ENCODE data around the gene NUP98.

Gene NUP98

GRCh38 chr11:3720997-3721396 is 76.4 kb downstream of the NUP98 start:
- Histone ChIP-seq H3K27ac (ENCODE audit: low read depth, low read length) (no peak overlapping the region), H3K9me3 (ENCODE audit: control insufficient read depth in 1 of 2, low read length in 2 of 2) (no peaks in the 10 kb centered on the region), H3K27me3 (ENCODE audit: control insufficient read depth in 1 of 2, insufficient read depth in 2 of 2, low read length in 2 of 2) (no peaks in the 10 kb centered on the region), H3K9ac (ENCODE audit: low read depth in 1 of 2, low read length in 2 of 2) (no peak overlapping the region), H3K36me3 (ENCODE audit: control insufficient read depth in 1 of 2, insufficient read depth in 2 of 2, low read length in 2 of 2) (peaks cover 32 to 93% of the 10 kb centered on the region in 2 donors), H3K4me1 (ENCODE audit: control insufficient read depth in 1 of 2, insufficient read depth in 2 of 2, low read length in 2 of 2) (peaks cover 0 to 5% of the 10 kb centered on the region in 2 donors), H3K4me3 (ENCODE audit: low read depth in 1 of 2, low read length in 2 of 2) (no peak overlapping the region)

- H3K36me3 ChIP-seq (ENCODE audit: control insufficient read depth in 1 of 2, insufficient read depth in 2 of 2, low read length in 2 of 2), result peaks cover 18 to 78% of the 10 kb centered on the region in 2 donors
- no peaks in the 10 kb centered on the region for H3K9me3 ChIP-seq (ENCODE audit: control insufficient read depth in 1 of 2, low read length in 2 of 2)
These were observed 85.1 kb downstream of the NUP98 start for GRCh38 chr11:3712274-3712673.

GRCh38 chr11:3710485-3711259 is 86.7 kb downstream of the NUP98 start:
- peaks cover 18 to 74% of the 10 kb centered on the region in 2 donors for H3K36me3 ChIP-seq (ENCODE audit: control insufficient read depth in 1 of 2, insufficient read depth in 2 of 2, low read length in 2 of 2)
- no peaks in the 10 kb centered on the region for H3K9me3 ChIP-seq (ENCODE audit: control insufficient read depth in 1 of 2, low read length in 2 of 2)
- H3K27me3 ChIP-seq (ENCODE audit: control insufficient read depth in 1 of 2, insufficient read depth in 2 of 2, low read length in 2 of 2), result no peaks in the 10 kb centered on the region
- no peak overlapping the region for H3K4me3 ChIP-seq (ENCODE audit: low read depth in 1 of 2, low read length in 2 of 2)
- H3K27ac ChIP-seq (ENCODE audit: low read depth, low read length), result no peak overlapping the region
- no peak overlapping the region for H3K9ac ChIP-seq (ENCODE audit: low read depth in 1 of 2, low read length in 2 of 2)
- H3K4me1 ChIP-seq (ENCODE audit: control insufficient read depth in 1 of 2, insufficient read depth in 2 of 2, low read length in 2 of 2), result peaks cover 0 to 3% of the 10 kb centered on the region in 2 donors

More at GRCh38 chr11:3712274-3712673, 85.1 kb downstream of the NUP98 start:
- no peak overlapping the region for H3K9ac ChIP-seq (ENCODE audit: low read depth in 1 of 2, low read length in 2 of 2)
- H3K27ac ChIP-seq (ENCODE audit: low read depth, low read length), result no peak overlapping the region
- H3K27me3 ChIP-seq (ENCODE audit: control insufficient read depth in 1 of 2, insufficient read depth in 2 of 2, low read length in 2 of 2), result no peaks in the 10 kb centered on the region
- H3K4me1 ChIP-seq (ENCODE audit: control insufficient read depth in 1 of 2, insufficient read depth in 2 of 2, low read length in 2 of 2), result peaks cover 0 to 3% of the 10 kb centered on the region in 2 donors
- no peak overlapping the region for H3K4me3 ChIP-seq (ENCODE audit: low read depth in 1 of 2, low read length in 2 of 2)

GRCh38 chr11:3709977-3710376 is 87.4 kb downstream of the NUP98 start:
- Histone ChIP-seq H3K27ac (ENCODE audit: low read depth, low read length) (no peak overlapping the region), H3K4me3 (ENCODE audit: low read depth in 1 of 2, low read length in 2 of 2) (no peak overlapping the region), H3K9ac (ENCODE audit: low read depth in 1 of 2, low read length in 2 of 2) (no peak overlapping the region), H3K4me1 (ENCODE audit: control insufficient read depth in 1 of 2, insufficient read depth in 2 of 2, low read length in 2 of 2) (peaks cover 0 to 3% of the 10 kb centered on the region in 2 donors), H3K36me3 (ENCODE audit: control insufficient read depth in 1 of 2, insufficient read depth in 2 of 2, low read length in 2 of 2) (peaks cover 21 to 74% of the 10 kb centered on the region in 2 donors), H3K9me3 (ENCODE audit: control insufficient read depth in 1 of 2, low read length in 2 of 2) (no peaks in the 10 kb centered on the region), H3K27me3 (ENCODE audit: control insufficient read depth in 1 of 2, insufficient read depth in 2 of 2, low read length in 2 of 2) (no peaks in the 10 kb centered on the region)

GRCh38 chr11:3707176-3707575 is 90.2 kb downstream of the NUP98 start:
- H3K27ac ChIP-seq (ENCODE audit: low read depth, low read length), result no peak overlapping the region
- no peak overlapping the region for H3K9ac ChIP-seq (ENCODE audit: low read depth in 1 of 2, low read length in 2 of 2)
- H3K27me3 ChIP-seq (ENCODE audit: control insufficient read depth in 1 of 2, insufficient read depth in 2 of 2, low read length in 2 of 2), result no peaks in the 10 kb centered on the region
- no peak overlapping the region for H3K4me3 ChIP-seq (ENCODE audit: low read depth in 1 of 2, low read length in 2 of 2)
- peaks cover 32 to 79% of the 10 kb centered on the region in 2 donors for H3K36me3 ChIP-seq (ENCODE audit: control insufficient read depth in 1 of 2, insufficient read depth in 2 of 2, low read length in 2 of 2)
- H3K4me1 ChIP-seq (ENCODE audit: control insufficient read depth in 1 of 2, insufficient read depth in 2 of 2, low read length in 2 of 2), result no peaks in the 10 kb centered on the region
- H3K9me3 ChIP-seq (ENCODE audit: control insufficient read depth in 1 of 2, low read length in 2 of 2), result no peaks in the 10 kb centered on the region

GRCh38 chr11:3703383-3703782 is 94.0 kb downstream of the NUP98 start:
- Histone ChIP-seq H3K4me1 (ENCODE audit: control insufficient read depth in 1 of 2, insufficient read depth in 2 of 2, low read length in 2 of 2) (no peaks in the 10 kb centered on the region), H3K27ac (ENCODE audit: low read depth, low read length) (no peak overlapping the region), H3K9me3 (ENCODE audit: control insufficient read depth in 1 of 2, low read length in 2 of 2) (no peaks in the 10 kb centered on the region), H3K4me3 (ENCODE audit: low read depth in 1 of 2, low read length in 2 of 2) (no peak overlapping the region), H3K9ac (ENCODE audit: low read depth in 1 of 2, low read length in 2 of 2) (no peak overlapping the region), H3K36me3 (ENCODE audit: control insufficient read depth in 1 of 2, insufficient read depth in 2 of 2, low read length in 2 of 2) (peaks cover 40 to 84% of the 10 kb centered on the region in 2 donors), H3K27me3 (ENCODE audit: control insufficient read depth in 1 of 2, insufficient read depth in 2 of 2, low read length in 2 of 2) (no peaks in the 10 kb centered on the region)

GRCh38 chr11:3700910-3701309 is 96.4 kb downstream of the NUP98 start:
- Histone ChIP-seq H3K36me3 (ENCODE audit: control insufficient read depth in 1 of 2, insufficient read depth in 2 of 2, low read length in 2 of 2) (peaks cover 42 to 84% of the 10 kb centered on the region in 2 donors), H3K27ac (ENCODE audit: low read depth, low read length) (no peak overlapping the region)

GRCh38 chr11:3700410-3700809 is 96.9 kb downstream of the NUP98 start:
- Histone ChIP-seq H3K4me3 (ENCODE audit: low read depth in 1 of 2, low read length in 2 of 2) (no peak overlapping the region), H3K4me1 (ENCODE audit: control insufficient read depth in 1 of 2, insufficient read depth in 2 of 2, low read length in 2 of 2) (no peaks in the 10 kb centered on the region), H3K36me3 (ENCODE audit: control insufficient read depth in 1 of 2, insufficient read depth in 2 of 2, low read length in 2 of 2) (peaks cover 44 to 86% of the 10 kb centered on the region in 2 donors), H3K27me3 (ENCODE audit: control insufficient read depth in 1 of 2, insufficient read depth in 2 of 2, low read length in 2 of 2) (no peaks in the 10 kb centered on the region), H3K9ac (ENCODE audit: low read depth in 1 of 2, low read length in 2 of 2) (no peak overlapping the region), H3K9me3 (ENCODE audit: control insufficient read depth in 1 of 2, low read length in 2 of 2) (no peaks in the 10 kb centered on the region), H3K27ac (ENCODE audit: low read depth, low read length) (no peak overlapping the region)

More at GRCh38 chr11:3700910-3701309, 96.4 kb downstream of the NUP98 start:
- Histone ChIP-seq H3K9ac (ENCODE audit: low read depth in 1 of 2, low read length in 2 of 2) (no peak overlapping the region), H3K4me1 (ENCODE audit: control insufficient read depth in 1 of 2, insufficient read depth in 2 of 2, low read length in 2 of 2) (no peaks in the 10 kb centered on the region), H3K4me3 (ENCODE audit: low read depth in 1 of 2, low read length in 2 of 2) (no peak overlapping the region), H3K9me3 (ENCODE audit: control insufficient read depth in 1 of 2, low read length in 2 of 2) (no peaks in the 10 kb centered on the region), H3K27me3 (ENCODE audit: control insufficient read depth in 1 of 2, insufficient read depth in 2 of 2, low read length in 2 of 2) (no peaks in the 10 kb centered on the region)

GRCh38 chr11:3686751-3687150 is 110.6 kb downstream of the NUP98 start:
- H3K36me3 ChIP-seq (ENCODE audit: control insufficient read depth in 1 of 2, insufficient read depth in 2 of 2, low read length in 2 of 2), result peaks cover 34 to 75% of the 10 kb centered on the region in 2 donors
- no peaks in the 10 kb centered on the region for H3K9me3 ChIP-seq (ENCODE audit: control insufficient read depth in 1 of 2, low read length in 2 of 2)
- H3K9ac ChIP-seq (ENCODE audit: low read depth in 1 of 2, low read length in 2 of 2), result no peak overlapping the region
- no peak overlapping the region for H3K4me3 ChIP-seq (ENCODE audit: low read depth in 1 of 2, low read length in 2 of 2)
- H3K27ac ChIP-seq (ENCODE audit: low read depth, low read length), result no peak overlapping the region
- no peaks in the 10 kb centered on the region for H3K27me3 ChIP-seq (ENCODE audit: control insufficient read depth in 1 of 2, insufficient read depth in 2 of 2, low read length in 2 of 2)
- H3K4me1 ChIP-seq (ENCODE audit: control insufficient read depth in 1 of 2, insufficient read depth in 2 of 2, low read length in 2 of 2), result no peaks in the 10 kb centered on the region

- H3K4me3 ChIP-seq (ENCODE audit: low read depth in 1 of 2, low read length in 2 of 2), result no peak overlapping the region
- H3K4me1 ChIP-seq (ENCODE audit: control insufficient read depth in 1 of 2, insufficient read depth in 2 of 2, low read length in 2 of 2), result no peaks in the 10 kb centered on the region
- no peak overlapping the region for H3K9ac ChIP-seq (ENCODE audit: low read depth in 1 of 2, low read length in 2 of 2)
- no peaks in the 10 kb centered on the region for H3K27me3 ChIP-seq (ENCODE audit: control insufficient read depth in 1 of 2, insufficient read depth in 2 of 2, low read length in 2 of 2)
- H3K9me3 ChIP-seq (ENCODE audit: control insufficient read depth in 1 of 2, low read length in 2 of 2), result no peaks in the 10 kb centered on the region
- H3K27ac ChIP-seq (ENCODE audit: low read depth, low read length), result no peak overlapping the region
- H3K36me3 ChIP-seq (ENCODE audit: control insufficient read depth in 1 of 2, insufficient read depth in 2 of 2, low read length in 2 of 2), result peaks cover 33 to 75% of the 10 kb centered on the region in 2 donors
These were observed 111.4 kb downstream of the NUP98 start for GRCh38 chr11:3685923-3686322.

Measured in duodenal mucosa (tissue), 2 donors.